Right cardiac atrium (tissue), 5 donors: ENCODE measurements around the gene GRM5. TPM values are rescaled to one million over a fixed set of nuclear protein-coding genes. Genes with fewer than 3 reads are reported as not detected.
"Not testable (repeated sequence)": the region's sequence is repeated elsewhere in the genome, so short reads cannot be mapped to it uniquely, and the experiment has no call there.

Experiments used
- ATAC-seq, 2 donors: fragments of 200-7000 bp; cut with Tn5 transposase; one replicate each; pipeline versions ENCODE4 v1.8.0 to v1.9.1; 2020; ENCODE audit warnings: moderate library complexity in 2 of 2, mild to moderate bottlenecking in 1 of 2
- DNase-seq, 3 donors: peaks; one replicate each; pipeline ENCODE4 v3.0.0-alpha.2; 2020
- H3K27ac ChIP-seq: one replicate; pipeline ENCODE4 v1.5.1; 2013; ENCODE audit warnings: mild to moderate bottlenecking, low read length, control low read depth, moderate library complexity
- H3K27me3 ChIP-seq: one replicate; pipeline ENCODE4 v1.6.1; 2013; ENCODE audit not compliant: control insufficient read depth, insufficient read depth
- H3K4me1 ChIP-seq: one replicate; pipeline ENCODE4 v1.6.1; 2013; ENCODE audit warnings: low read length; ENCODE audit not compliant: control insufficient read depth, insufficient read depth
- H3K4me3 ChIP-seq: one replicate; pipeline ENCODE4 v1.5.1; 2013; ENCODE audit warnings: low read length, control low read depth
- H3K9me3 ChIP-seq: one replicate; pipeline ENCODE4 v1.6.1; 2013; ENCODE audit warnings: low read length; ENCODE audit not compliant: control insufficient read depth
- WGBS: extraction: QIAGEN DNeasy Blood & Tissue Kit; methylation state at CpG from one replicate; pipeline ENCODE4 v1.1.7; 2013; 5-methylcytosine and 5-hydroxymethylcytosine counted together
- intact Hi-C, 4 donors: fragments of 100-400 bp; cut with DNase I; formaldehyde crosslinking; loops; one replicate each; pipeline versions ENCODE4 v1.11.0 to v1.14.0; 2022 to 2023
- polyA plus RNA-seq: library from polyadenylated mRNA; stranded (reverse); fragments of 200-250 nt; gene quantifications from one replicate; pipeline ENCODE4 v1.2.3, GENCODE V29; 2013
- total RNA-seq, 4 donors: library from RNA; stranded (reverse); fragmentation: NEBNext Ultra II Directional; extraction: Animal tissue kit (Norgen Biotek cat#: 25700); gene quantifications; one replicate each; pipeline ENCODE4 v1.2.1, GENCODE V29; 2021
- donor health status: healthy with polysubstance abuse.
- donor health status: DM: no; HTN: yes; CAD: no.
- donor health status: DM: no; HTN: no; CAD: no.
- donor health status: DM: no; HTN: yes; CAD: no; lungs with severe emphysema.
- donor health status: DM: yes; HTN: yes; CAD: no.

Gene GRM5
- total and polyA plus RNA-seq, 5 donors: 0.02 to 0.45 TPM; not detected in 3

- H3K27me3 ChIP-seq, H3K9me3 ChIP-seq, DNase-seq, ATAC-seq, intact Hi-C loops, H3K27ac ChIP-seq, H3K4me1 ChIP-seq, H3K4me3 ChIP-seq: not testable (repeated sequence)
- WGBS: 78% methylated on average over 2 of the region's 2 CpGs
Measured at GRCh38 chr11:88835709-88836108, 230.1 kb downstream of the GRM5 start.

- Histone ChIP-seq H3K27ac (no peak overlapping the region), H3K27me3 (no peaks in the 10 kb centered on the region), H3K9me3 (no peaks in the 10 kb centered on the region), H3K4me3 (no peak overlapping the region), H3K4me1 (no peaks in the 10 kb centered on the region)
- ATAC-seq (no peak), DNase-seq (no peak)
- WGBS: 83% methylated on average over 3 of the region's 3 CpGs
- intact Hi-C loops: no loop called here
Measured at GRCh38 chr11:88831303-88831890, 234.4 kb downstream of the GRM5 start.

- WGBS: 66% methylated on average over 3 of the region's 3 CpGs
- no peaks in the 10 kb centered on the region for H3K9me3 ChIP-seq
Measured at GRCh38 chr11:88827018-88827676, 238.6 kb downstream of the GRM5 start.

GRCh38 chr11:88819616-88820015 lies 246.2 kb downstream of the GRM5 start:
- Histone ChIP-seq H3K27ac (no peak overlapping the region), H3K4me1 (no peaks in the 10 kb centered on the region), H3K27me3 (no peaks in the 10 kb centered on the region), H3K4me3 (no peak overlapping the region), H3K9me3 (no peaks in the 10 kb centered on the region)
- DNase-seq (no peak), ATAC-seq (no peak)
- 88% methylated on average over 3 of the region's 3 CpGs for WGBS
- intact Hi-C loops: no loop called here

More at GRCh38 chr11:88827018-88827676, 238.6 kb downstream of the GRM5 start:
- ATAC-seq: no peak
- no peak overlapping the region for H3K27ac ChIP-seq
- no peaks in the 10 kb centered on the region for H3K27me3 ChIP-seq
- H3K4me3 ChIP-seq: no peak overlapping the region
- no peak for DNase-seq
- H3K4me1 ChIP-seq: no peaks in the 10 kb centered on the region
- intact Hi-C loops: no loop called here

- H3K4me1 ChIP-seq: no peaks in the 10 kb centered on the region
- intact Hi-C loops: no loop called here
- no peak for DNase-seq
Measured at GRCh38 chr11:88818978-88819377, 246.8 kb downstream of the GRM5 start.

GRCh38 chr11:88815505-88815904 lies 250.3 kb downstream of the GRM5 start:
- intact Hi-C loops: no loop called here
- Histone ChIP-seq H3K9me3 (no peaks in the 10 kb centered on the region), H3K4me1 (no peaks in the 10 kb centered on the region), H3K27me3 (no peaks in the 10 kb centered on the region), H3K4me3 (no peak overlapping the region), H3K27ac (no peak overlapping the region)
- ATAC-seq: no peak
- WGBS: 47% methylated on average over 3 of the region's 3 CpGs
- no peak for DNase-seq

More at GRCh38 chr11:88818978-88819377, 246.8 kb downstream of the GRM5 start:
- Histone ChIP-seq H3K4me3 (no peak overlapping the region), H3K27me3 (no peaks in the 10 kb centered on the region), H3K27ac (no peak overlapping the region), H3K9me3 (no peaks in the 10 kb centered on the region)
- no peak for ATAC-seq

GRCh38 chr11:88814076-88814475 lies 251.7 kb downstream of the GRM5 start:
- Histone ChIP-seq H3K27me3 (no peaks in the 10 kb centered on the region), H3K4me1 (no peaks in the 10 kb centered on the region), H3K4me3 (no peak overlapping the region), H3K27ac (no peak overlapping the region), H3K9me3 (no peaks in the 10 kb centered on the region)
- intact Hi-C loops: no loop called here
- 0% methylated on average over 1 of the region's 1 CpG for WGBS
- DNase-seq: no peak
- ATAC-seq: no peak

- intact Hi-C loops: no loop called here
- DNase-seq (no peak), ATAC-seq (no peak)
- Histone ChIP-seq H3K4me1 (no peaks in the 10 kb centered on the region), H3K9me3 (no peaks in the 10 kb centered on the region), H3K27ac (no peak overlapping the region), H3K4me3 (no peak overlapping the region), H3K27me3 (no peaks in the 10 kb centered on the region)
- WGBS: 50% methylated on average over 1 of the region's 1 CpG
Measured at GRCh38 chr11:88813233-88813915, 252.4 kb downstream of the GRM5 start.

- Histone ChIP-seq H3K27me3 (no peaks in the 10 kb centered on the region), H3K9me3 (no peaks in the 10 kb centered on the region), H3K4me3 (no peak overlapping the region), H3K27ac (no peak overlapping the region), H3K4me1 (no peaks in the 10 kb centered on the region)
- ATAC-seq: no peak
- no peak for DNase-seq
- intact Hi-C loops: no loop called here
- 48% methylated on average over 3 of the region's 3 CpGs for WGBS
Measured at GRCh38 chr11:88810420-88811097, 255.2 kb downstream of the GRM5 start.

- no peak for DNase-seq
- intact Hi-C loops: no loop called here
- WGBS: 44% methylated on average over 1 of the region's 1 CpG
Measured at GRCh38 chr11:88809126-88809525, 256.7 kb downstream of the GRM5 start.

GRCh38 chr11:88807349-88807748 lies 258.4 kb downstream of the GRM5 start:
- intact Hi-C loops: no loop called here
- ATAC-seq: no peak
- H3K27me3 ChIP-seq: no peaks in the 10 kb centered on the region
- no peak for DNase-seq
- H3K27ac ChIP-seq: no peak overlapping the region
- H3K4me3 ChIP-seq: no peak overlapping the region
- 57% methylated on average over 1 of the region's 1 CpG for WGBS
- no peaks in the 10 kb centered on the region for H3K9me3 ChIP-seq
- H3K4me1 ChIP-seq: no peaks in the 10 kb centered on the region

More at GRCh38 chr11:88809126-88809525, 256.7 kb downstream of the GRM5 start:
- Histone ChIP-seq H3K4me3 (no peak overlapping the region), H3K27me3 (no peaks in the 10 kb centered on the region), H3K9me3 (no peaks in the 10 kb centered on the region), H3K27ac (no peak overlapping the region), H3K4me1 (no peaks in the 10 kb centered on the region)
- ATAC-seq: no peak
